ENCODE data around the gene DIS3L2. TPM values are rescaled to one million over a fixed set of nuclear protein-coding genes. Genes with fewer than 3 reads are reported as not detected.
"Not testable (repeated sequence)": the region's sequence is repeated elsewhere in the genome, so short reads cannot be mapped to it uniquely, and the experiment has no call there.

The DIS3L2 gene
- total RNA-seq, 4 donors from 2014 or later: 16.1 to 26.7 (median 22.0) TPM

DNA sequence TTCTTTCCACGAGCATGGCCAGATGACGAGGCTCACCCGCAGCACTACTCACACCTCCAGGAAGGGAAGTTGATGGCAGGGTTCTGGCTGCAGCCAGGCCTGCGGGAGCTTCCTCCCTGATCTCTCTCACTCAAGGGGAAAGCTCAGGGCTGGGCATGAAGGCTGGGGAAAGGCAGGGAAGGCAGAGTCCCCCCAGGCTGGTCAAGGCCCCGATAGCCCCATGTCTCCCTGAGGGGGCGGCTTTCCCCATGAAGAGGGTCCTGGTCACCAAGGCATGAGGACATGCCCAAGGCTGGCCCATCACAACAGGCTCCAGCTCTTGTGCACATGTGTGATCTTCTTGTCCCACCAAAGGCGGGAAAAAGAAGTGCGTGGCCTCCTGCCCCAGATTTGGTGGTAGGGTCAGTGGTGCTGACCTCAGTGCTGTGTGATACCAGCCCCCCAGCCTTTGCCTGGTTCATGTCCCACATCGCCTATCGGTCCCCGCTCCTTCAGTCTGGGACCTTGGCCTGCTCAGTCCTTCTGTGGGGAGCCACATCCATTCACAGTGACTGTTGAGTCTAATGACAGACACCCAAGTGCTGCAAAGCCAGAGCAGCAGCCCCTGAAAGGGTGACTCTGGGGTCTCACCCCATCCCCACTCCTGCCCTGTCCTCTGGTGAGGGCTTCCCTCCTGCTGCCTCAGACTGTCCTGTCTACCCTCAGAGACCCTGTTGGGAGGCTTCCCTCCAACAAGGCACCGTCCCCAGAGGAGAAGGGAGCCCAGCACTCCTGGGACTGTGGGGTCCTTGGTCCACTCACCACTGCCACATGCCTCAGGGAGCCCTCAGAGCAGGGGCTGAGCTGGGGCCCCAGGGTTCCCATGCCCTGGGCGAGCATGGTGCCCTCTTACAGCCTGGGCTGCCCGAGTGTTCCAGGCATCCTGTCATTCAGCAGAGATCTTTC is 367.3 kb downstream of the DIS3L2 start:
- Histone ChIP-seq H3K27ac (replicated peaks in 1 of 4) (no peak overlapping the region), H3K27me3 (no peaks in the 10 kb centered on the region), H3K4me1 (peaks cover 0 to 13% (median 7%) of the 10 kb centered on the region in 4 donors), H3K9me3 (no peaks in the 10 kb centered on the region), H3K36me3 (peaks cover 0 to 10% (median 4%) of the 10 kb centered on the region in 4 donors), H3K4me3 (no peak overlapping the region)
- no peak for DNase-seq (ENCODE audit: extremely low spot score)
- intact Hi-C loops (cut with DNase I): loop anchor here (5.0 kb wide), 1 partner anchor 421 kb away; no protein-coding TSS in a partner anchor
- 98% methylated on average over 8 of the region's 14 CpGs for WGBS
- TF ChIP-seq EP300 (IDR thresholded peaks at IDR 0.05): no peak

DNA sequence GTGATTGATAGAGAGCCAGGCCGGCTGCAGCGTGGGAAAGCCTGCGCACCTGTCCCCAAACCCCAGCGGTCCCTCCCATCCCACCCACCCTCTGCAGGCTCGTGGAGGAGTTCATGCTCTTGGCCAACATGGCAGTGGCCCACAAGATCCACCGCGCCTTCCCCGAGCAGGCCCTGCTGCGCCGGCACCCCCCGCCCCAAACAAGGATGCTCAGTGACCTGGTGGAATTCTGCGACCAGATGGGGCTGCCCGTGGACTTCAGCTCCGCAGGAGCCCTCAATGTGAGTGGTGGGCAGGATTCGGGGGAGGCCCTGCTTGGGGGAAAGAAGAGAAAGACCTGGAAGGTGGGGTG is 368.2 kb downstream of the DIS3L2 start:
- Histone ChIP-seq H3K27ac (replicated peaks in 1 of 4) (no peak overlapping the region), H3K27me3 (no peaks in the 10 kb centered on the region), H3K4me1 (peaks cover 0 to 13% (median 7%) of the 10 kb centered on the region in 4 donors), H3K4me3 (no peak overlapping the region), H3K36me3 (peaks cover 0 to 19% (median 11%) of the 10 kb centered on the region in 4 donors), H3K9me3 (no peaks in the 10 kb centered on the region)
- TF ChIP-seq POLR2A (IDR thresholded peaks at IDR 0.05; ENCODE audit: low read depth): no peak
- TF ChIP-seq EP300 (IDR thresholded peaks at IDR 0.05): no peak
- no peak for TF ChIP-seq POLR2AphosphoS5 (IDR thresholded peaks at IDR 0.05)
- TF ChIP-seq, protein P1, sequence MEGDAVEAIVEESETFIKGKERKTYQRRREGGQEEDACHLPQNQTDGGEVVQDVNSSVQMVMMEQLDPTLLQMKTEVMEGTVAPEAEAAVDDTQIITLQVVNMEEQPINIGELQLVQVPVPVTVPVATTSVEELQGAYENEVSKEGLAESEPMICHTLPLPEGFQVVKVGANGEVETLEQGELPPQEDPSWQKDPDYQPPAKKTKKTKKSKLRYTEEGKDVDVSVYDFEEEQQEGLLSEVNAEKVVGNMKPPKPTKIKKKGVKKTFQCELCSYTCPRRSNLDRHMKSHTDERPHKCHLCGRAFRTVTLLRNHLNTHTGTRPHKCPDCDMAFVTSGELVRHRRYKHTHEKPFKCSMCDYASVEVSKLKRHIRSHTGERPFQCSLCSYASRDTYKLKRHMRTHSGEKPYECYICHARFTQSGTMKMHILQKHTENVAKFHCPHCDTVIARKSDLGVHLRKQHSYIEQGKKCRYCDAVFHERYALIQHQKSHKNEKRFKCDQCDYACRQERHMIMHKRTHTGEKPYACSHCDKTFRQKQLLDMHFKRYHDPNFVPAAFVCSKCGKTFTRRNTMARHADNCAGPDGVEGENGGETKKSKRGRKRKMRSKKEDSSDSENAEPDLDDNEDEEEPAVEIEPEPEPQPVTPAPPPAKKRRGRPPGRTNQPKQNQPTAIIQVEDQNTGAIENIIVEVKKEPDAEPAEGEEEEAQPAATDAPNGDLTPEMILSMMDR (IDR thresholded peaks at IDR 0.05): no peak
- no peak for DNase-seq (ENCODE audit: extremely low spot score)
- intact Hi-C loops (cut with DNase I): loop anchor here (5.0 kb wide), 1 partner anchor 422 kb away; no protein-coding TSS in a partner anchor
- 85% methylated on average over 12 of the region's 15 CpGs for WGBS

DNA sequence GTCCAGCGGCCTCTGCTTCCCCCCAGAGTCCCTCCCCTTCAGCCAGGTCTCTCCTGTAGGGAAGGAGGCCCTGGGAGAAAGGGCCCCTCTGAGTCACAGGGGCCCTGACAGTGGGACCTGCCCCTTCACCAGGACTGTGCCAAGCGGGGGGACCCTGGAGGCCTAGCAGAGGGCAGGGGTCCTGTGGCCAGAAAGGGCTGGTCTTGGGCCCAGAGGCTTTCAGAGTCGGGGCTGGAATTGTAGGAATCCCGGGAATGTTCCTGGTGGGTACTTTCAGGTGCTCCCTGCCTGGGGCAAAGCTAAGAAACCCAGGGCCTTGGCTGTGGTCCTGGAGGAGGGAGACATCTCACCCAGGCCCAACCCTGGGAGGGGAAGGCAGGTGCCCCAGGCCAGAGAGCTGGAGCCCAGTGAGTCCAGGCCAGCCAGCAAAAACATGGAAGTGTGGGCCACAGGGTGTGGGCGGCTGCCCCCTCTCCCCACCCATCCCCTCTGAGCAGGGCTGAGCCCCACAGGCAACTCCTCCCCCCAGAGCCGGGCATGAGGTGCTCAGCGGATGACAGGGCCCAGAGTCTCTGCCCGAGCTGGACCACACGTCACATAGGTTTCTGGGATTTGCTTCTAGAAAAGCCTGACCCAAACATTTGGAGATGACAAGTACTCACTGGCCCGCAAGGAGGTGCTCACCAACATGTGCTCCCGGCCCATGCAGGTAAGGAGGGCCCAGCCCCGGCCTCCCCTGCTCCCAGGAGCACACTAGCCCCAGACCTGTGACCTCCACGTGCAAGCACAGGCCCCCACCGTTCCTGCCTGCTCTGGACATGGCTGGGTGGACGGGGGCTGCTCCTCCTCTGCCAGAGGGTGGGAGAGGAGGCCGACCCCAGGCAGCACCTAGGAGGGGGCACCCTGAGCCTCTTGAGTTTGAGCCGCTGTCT is 368.8 kb downstream of the DIS3L2 start:
- Histone ChIP-seq H3K27me3 (no peaks in the 10 kb centered on the region), H3K36me3 (peaks cover 0 to 21% (median 13%) of the 10 kb centered on the region in 4 donors), H3K9me3 (no peaks in the 10 kb centered on the region), H3K4me3 (no peak overlapping the region), H3K27ac (replicated peaks in 1 of 4) (no peak overlapping the region), H3K4me1 (peaks cover 0 to 13% (median 7%) of the 10 kb centered on the region in 4 donors)
- TF ChIP-seq, protein P1 (IDR thresholded peaks at IDR 0.05): no peak
- no peak for TF ChIP-seq POLR2A (IDR thresholded peaks at IDR 0.05; ENCODE audit: low read depth)
- no peak for TF ChIP-seq EP300 (IDR thresholded peaks at IDR 0.05)
- TF ChIP-seq POLR2AphosphoS5 (IDR thresholded peaks at IDR 0.05): no peak
- DNase-seq (ENCODE audit: extremely low spot score): no peak
- WGBS: 84% methylated on average over 13 of the region's 17 CpGs
- intact Hi-C loops (cut with DNase I): no loop called here

DNA sequence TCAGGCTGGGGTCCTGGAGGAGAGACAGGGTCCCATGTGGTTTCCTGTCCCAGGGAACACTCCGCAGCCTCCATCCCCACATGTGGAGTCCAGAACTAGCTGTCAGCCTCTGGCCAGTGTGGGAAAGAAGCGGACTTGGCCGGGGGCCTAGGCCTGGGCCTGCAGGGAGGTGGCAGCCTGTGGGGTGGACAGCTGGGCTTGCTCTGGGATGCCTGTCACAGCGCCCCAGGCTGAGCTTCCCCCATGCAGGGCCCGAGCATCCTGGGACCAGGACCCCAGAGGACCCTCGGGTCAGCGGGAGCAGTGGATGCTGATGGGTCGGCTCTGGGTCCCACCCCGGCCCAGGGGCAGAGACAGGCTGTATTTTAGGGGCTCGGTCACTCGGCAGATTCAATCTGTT is 369.5 kb downstream of the DIS3L2 start:
- DNase-seq (ENCODE audit: extremely low spot score); H3K27me3 ChIP-seq; H3K4me3 ChIP-seq; H3K4me1 ChIP-seq; H3K9me3 ChIP-seq; H3K27ac ChIP-seq (replicated peaks in 1 of 4); intact Hi-C loops (cut with DNase I): not testable (repeated sequence)
- 90% methylated on average over 9 of the region's 11 CpGs for whole genome bisulfite sequencing
- peaks cover 0 to 28% (median 18%) of the 10 kb centered on the region in 4 donors for H3K36me3 ChIP-seq

DNA sequence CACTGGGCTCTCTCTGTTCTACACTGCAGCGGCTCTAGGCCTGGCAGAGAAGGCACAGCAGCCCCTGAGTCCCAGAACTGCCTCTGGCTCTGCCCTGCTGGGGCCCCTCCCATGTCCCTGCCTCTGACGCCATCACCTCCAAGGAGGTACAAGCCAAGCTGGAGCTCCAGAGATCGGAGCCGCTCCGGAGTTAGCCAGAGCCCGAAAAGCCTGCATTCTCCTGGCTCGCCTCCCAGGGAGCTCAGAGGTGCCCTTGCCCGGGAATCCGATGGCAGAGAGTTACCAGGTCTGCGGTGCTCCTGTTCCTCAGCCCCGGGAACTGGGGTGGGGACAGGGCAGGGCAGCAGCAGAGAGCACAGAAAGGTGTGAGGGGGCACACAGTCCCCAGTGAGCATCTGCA is 370.1 kb downstream of the DIS3L2 start:
- DNase-seq (ENCODE audit: extremely low spot score); H3K9me3 ChIP-seq: not testable (repeated sequence)
- WGBS: no CpG with 5 or more reads among the region's 11 CpGs

DNA sequence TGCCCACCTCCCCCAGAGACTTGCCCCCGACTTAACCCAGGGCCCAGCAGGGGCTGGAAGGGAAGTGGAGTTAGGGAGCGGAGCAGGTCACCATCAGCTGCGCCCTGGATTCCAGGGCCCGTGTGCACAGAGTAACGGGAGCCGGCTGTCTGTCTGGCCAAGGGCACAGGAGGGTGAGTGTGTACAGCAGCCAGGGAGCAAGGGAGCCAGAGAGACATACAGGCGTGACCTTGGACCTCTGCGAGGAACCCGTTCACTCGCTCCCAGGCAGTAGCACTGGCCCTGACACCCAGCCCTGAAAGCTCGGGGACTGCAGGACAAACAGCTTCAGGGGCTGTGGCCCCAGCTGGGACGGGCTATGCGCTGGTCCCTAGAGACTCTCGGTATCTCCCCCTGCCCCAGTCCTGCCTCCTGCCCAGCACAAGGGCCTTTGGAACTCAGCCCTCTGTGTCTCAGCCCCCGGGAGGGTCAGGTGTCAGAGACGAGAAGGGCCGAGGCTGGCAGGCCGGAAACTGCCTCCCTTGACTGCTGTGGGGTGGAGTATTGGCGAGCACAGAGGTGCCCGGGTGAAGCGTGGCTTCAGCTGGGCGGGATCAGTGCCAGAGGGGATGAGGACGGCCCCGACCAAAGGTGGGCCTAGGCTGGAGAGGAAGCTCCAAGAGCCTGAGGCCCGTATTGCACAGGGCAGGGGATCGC is 370.9 kb downstream of the DIS3L2 start:
- H3K36me3 ChIP-seq: peaks cover 0 to 42% (median 27%) of the 10 kb centered on the region in 4 donors
- intact Hi-C loops (cut with DNase I); H3K4me1 ChIP-seq; H3K9me3 ChIP-seq; H3K4me3 ChIP-seq; H3K27me3 ChIP-seq; DNase-seq (ENCODE audit: extremely low spot score); H3K27ac ChIP-seq (replicated peaks in 1 of 4): not testable (repeated sequence)
- WGBS: 88% methylated on average over 17 of the region's 26 CpGs

More for the DNA sequence above, 370.1 kb downstream of the DIS3L2 start:
- H3K4me3 ChIP-seq; intact Hi-C loops (cut with DNase I); H3K27ac ChIP-seq (replicated peaks in 1 of 4); H3K27me3 ChIP-seq; H3K4me1 ChIP-seq: not testable (repeated sequence)
- peaks cover 0 to 34% (median 23%) of the 10 kb centered on the region in 4 donors for H3K36me3 ChIP-seq

Data from esophagus muscularis mucosa (tissue), 4 donors.